Karpas-422 (cell line): ENCODE data around the gene IRF2BP2. TPM values are rescaled to one million over a fixed set of nuclear protein-coding genes. Genes with fewer than 3 reads are reported as not detected.

ENCODE experiments used
- DNase-seq: peaks from one replicate; pipeline ENCODE4 v3.0.0-alpha.2; 2015
- H2AFZ ChIP-seq: fragments of 200-600 bp; sonication (generic); 2 replicates; pipeline ENCODE4 v1.6.1; 2014; ENCODE audit warnings: antibody characterized with exemption, low read length, mixed read lengths
- H3K27ac ChIP-seq: fragments of 200-600 bp; sonication (generic); 2 replicates; pipeline ENCODE4 v1.5.1; 2014; ENCODE audit warnings: mild to moderate bottlenecking, low read length, moderate library complexity
- H3K27me3 ChIP-seq: fragments of 200-600 bp; sonication (generic); 2 replicates; pipeline ENCODE4 v1.6.1; 2014; ENCODE audit warnings: low read length, mixed read lengths
- H3K36me3 ChIP-seq: fragments of 200-600 bp; sonication (generic); 2 replicates; pipeline ENCODE4 v1.6.1; 2014; ENCODE audit warnings: low read length, mixed read lengths; ENCODE audit not compliant: insufficient read depth
- H3K4me1 ChIP-seq: fragments of 200-600 bp; sonication (generic); 2 replicates; pipeline ENCODE4 v1.6.1; 2014; ENCODE audit warnings: mild to moderate bottlenecking, low read length, mixed read lengths
- H3K4me2 ChIP-seq: fragments of 200-600 bp; sonication (generic); 2 replicates; pipeline ENCODE4 v1.6.1; 2014; ENCODE audit warnings: low read length, low read depth, mild to moderate bottlenecking; ENCODE audit not compliant: poor library complexity, severe bottlenecking
- H3K4me3 ChIP-seq: fragments of 200-600 bp; sonication (generic); 2 replicates; pipeline ENCODE4 v1.5.1; 2014; ENCODE audit warnings: mild to moderate bottlenecking, antibody characterized with exemption, low read length, mixed read lengths
- H3K79me2 ChIP-seq: fragments of 200-600 bp; sonication (generic); 2 replicates; pipeline ENCODE4 v1.6.1; 2014; ENCODE audit warnings: mild to moderate bottlenecking, low read length, mixed read lengths
- H3K9ac ChIP-seq: fragments of 200-600 bp; sonication (generic); 2 replicates; pipeline ENCODE4 v1.6.0; 2014; ENCODE audit warnings: low read length
- H3K9me2 ChIP-seq: fragments of 200-600 bp; sonication (generic), shearing (Covaris generic); replicated peaks from 2 replicates; pipeline ENCODE4 v1.6.0; 2014; ENCODE audit warnings: mild to moderate bottlenecking, low read length, moderate library complexity; ENCODE audit not compliant: insufficient read depth
- H3K9me3 ChIP-seq: fragments of 300-700, 200-600 bp; sonication (generic); 2 replicates; pipeline ENCODE4 v1.6.1; 2014; ENCODE audit warnings: low read length, mixed read lengths
- H4K20me1 ChIP-seq: fragments of 200-600 bp; sonication (generic); 2 replicates; pipeline ENCODE4 v1.6.1; 2014; ENCODE audit warnings: mild to moderate bottlenecking, antibody characterized with exemption, low read length, low read depth; ENCODE audit not compliant: insufficient read depth
- total RNA-seq: library from RNA; depleted of rRNA; stranded (reverse); fragments of >200 nt; shearing (Covaris generic); gene quantifications from 2 replicates; pipeline ENCODE4 v1.2.3, GENCODE V29; 2014; ENCODE audit warnings: low replicate concordance

The IRF2BP2 gene
- total RNA-seq, 1 experiment from 2014 or later, result 14.1 TPM

GRCh38 chr1:234608025-234608910 lies 1.7 kb downstream of the IRF2BP2 start:
- peak overlapping the region; percentile 45; the same call in 1 of the 2 replicates for H2AFZ ChIP-seq
- no peaks in the 10 kb centered on the region for H3K9me3 ChIP-seq
- H3K4me1 ChIP-seq, result peaks cover 87% of the 10 kb centered on the region

GRCh38 chr1:234607109-234608024 lies 2.6 kb downstream of the IRF2BP2 start:
- H3K4me2 ChIP-seq, result peak overlapping the region; percentile 61
- peak overlapping the region; percentile 45; the same call in 1 of the 2 replicates for H2AFZ ChIP-seq
- H4K20me1 ChIP-seq, result no peaks in the 10 kb centered on the region
- peaks cover 4% of the 10 kb centered on the region; the same call in 1 of the 2 replicates for H3K79me2 ChIP-seq
- peak overlapping the region; percentile 60 for H3K4me3 ChIP-seq
- H3K27ac ChIP-seq, result 0 out of 2 replicates have a peak overlapping the region, but pooled peaks have one; percentile 16
- DNase-seq, result no peak
- H3K9me2 ChIP-seq, result no peaks in the 10 kb centered on the region
- H3K9me3 ChIP-seq, result no peaks in the 10 kb centered on the region
- H3K9ac ChIP-seq, result peak overlapping the region; percentile 69
- 0 out of 2 replicates have a peak, but pooled peaks cover 5% of the 10 kb centered on the region for H3K36me3 ChIP-seq
- no peaks in the 10 kb centered on the region for H3K27me3 ChIP-seq
- peaks cover 87% of the 10 kb centered on the region for H3K4me1 ChIP-seq

More at GRCh38 chr1:234608025-234608910, 1.7 kb downstream of the IRF2BP2 start:
- H3K27ac ChIP-seq, result peak overlapping the region; percentile 16; the same call in 1 of the 2 replicates
- H3K36me3 ChIP-seq, result 0 out of 2 replicates have a peak, but pooled peaks cover 5% of the 10 kb centered on the region
- no peaks in the 10 kb centered on the region for H3K27me3 ChIP-seq
- no peaks in the 10 kb centered on the region for H3K9me2 ChIP-seq
- peak overlapping the region; percentile 69 for H3K9ac ChIP-seq
- H3K79me2 ChIP-seq, result peaks cover 4% of the 10 kb centered on the region; the same call in 1 of the 2 replicates
- peak overlapping the region; percentile 61 for H3K4me2 ChIP-seq
- no peaks in the 10 kb centered on the region for H4K20me1 ChIP-seq
- DNase-seq, result peak; percentile 71
- H3K4me3 ChIP-seq, result peak overlapping the region; percentile 60

- Histone ChIP-seq H3K36me3 (0 out of 2 replicates have a peak, but pooled peaks cover 5% of the 10 kb centered on the region), H4K20me1 (no peaks in the 10 kb centered on the region), H2AFZ (no peak overlapping the region), H3K9me3 (no peaks in the 10 kb centered on the region), H3K27ac (no peak overlapping the region), H3K79me2 (peaks cover 4% of the 10 kb centered on the region; the same call in 1 of the 2 replicates), H3K4me1 (peaks cover 87% of the 10 kb centered on the region), H3K4me2 (peak overlapping the region; percentile 61), H3K4me3 (peak overlapping the region; percentile 60), H3K27me3 (no peaks in the 10 kb centered on the region), H3K9ac (0 out of 2 replicates have a peak overlapping the region, but pooled peaks have one; percentile 16), H3K9me2 (no peaks in the 10 kb centered on the region)
- DNase-seq, result no peak
These were observed 3.2 kb downstream of the IRF2BP2 start for GRCh38 chr1:234606784-234607108.

DNA sequence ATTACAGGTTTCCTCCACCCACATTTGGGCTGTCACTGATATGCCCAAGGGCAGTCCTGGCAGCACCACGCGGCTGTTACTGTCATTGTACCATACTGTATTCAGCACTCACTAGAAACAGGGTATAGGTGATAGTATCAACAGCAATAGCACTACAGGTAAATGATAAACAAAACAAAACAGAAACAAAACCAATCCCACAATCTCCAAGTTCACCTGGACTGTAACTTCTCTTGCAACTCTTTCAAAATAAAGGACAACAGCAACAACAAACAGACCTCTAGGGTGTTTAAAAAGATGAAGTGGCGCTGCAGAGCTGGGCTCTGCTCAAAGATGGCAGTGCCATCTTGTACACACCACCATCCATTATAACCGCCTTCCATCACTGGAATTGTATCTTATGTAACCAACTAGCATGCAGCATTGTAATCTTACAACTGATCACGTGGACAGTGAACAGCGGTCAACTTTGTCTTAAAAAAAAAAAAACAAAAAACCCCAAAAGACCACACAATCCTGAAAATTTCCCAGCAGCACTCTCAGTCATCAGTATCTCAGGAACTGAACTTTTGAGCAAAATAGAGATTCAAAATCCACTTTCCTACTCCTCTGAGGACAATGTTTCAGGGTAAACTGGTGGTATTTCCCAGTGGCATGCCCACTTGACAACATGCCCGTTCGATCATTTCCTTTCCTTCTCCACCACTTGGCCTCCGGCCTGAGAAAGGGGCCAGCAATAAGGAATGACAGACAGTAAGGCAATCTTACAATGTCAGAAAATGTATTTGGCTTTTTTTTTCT lies 3.8 kb downstream of the IRF2BP2 start:
- 0 out of 2 replicates have a peak, but pooled peaks cover 5% of the 10 kb centered on the region for H3K36me3 ChIP-seq
- no peaks in the 10 kb centered on the region for H3K27me3 ChIP-seq
- peaks cover 87% of the 10 kb centered on the region for H3K4me1 ChIP-seq
- H2AFZ ChIP-seq, result no peak overlapping the region
- no peaks in the 10 kb centered on the region for H4K20me1 ChIP-seq
- 0 out of 2 replicates have a peak overlapping the region, but pooled peaks have one; percentile 16 for H3K9ac ChIP-seq
- peak overlapping the region; percentile 60; the same call in 1 of the 2 replicates for H3K4me3 ChIP-seq
- no peaks in the 10 kb centered on the region for H3K9me3 ChIP-seq
- no peak for DNase-seq
- H3K79me2 ChIP-seq, result peaks cover 4% of the 10 kb centered on the region; the same call in 1 of the 2 replicates
- peak overlapping the region; percentile 61 for H3K4me2 ChIP-seq
- no peaks in the 10 kb centered on the region for H3K9me2 ChIP-seq
- no peak overlapping the region for H3K27ac ChIP-seq

DNA sequence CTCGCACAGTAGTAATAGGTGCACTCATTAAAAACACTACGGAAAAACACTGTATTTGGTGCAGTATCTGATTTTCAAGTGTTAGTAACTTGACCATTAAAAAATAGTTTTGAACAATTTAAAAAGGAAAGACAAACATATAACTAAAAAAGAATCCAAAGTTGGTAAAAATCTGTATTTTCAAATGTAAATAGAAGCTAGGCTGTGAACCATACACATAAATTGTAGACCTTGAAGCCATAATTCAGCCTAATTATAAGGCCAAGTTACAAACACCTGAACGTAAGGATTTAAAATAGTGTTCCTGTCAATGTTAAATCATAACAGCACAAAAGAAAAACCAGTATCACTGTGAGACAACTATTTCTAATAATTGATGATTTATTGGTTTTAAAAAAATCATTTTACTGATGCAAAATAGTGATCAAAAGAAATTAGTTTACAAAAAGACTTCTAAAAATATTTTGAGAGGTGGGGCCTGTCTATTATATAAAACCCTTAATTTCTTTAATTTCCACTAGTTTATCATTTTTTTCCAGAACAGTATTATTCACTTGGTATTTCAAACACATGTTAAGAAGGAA lies 4.5 kb downstream of the IRF2BP2 start:
- Histone ChIP-seq H3K9me3 (no peaks in the 10 kb centered on the region), H3K4me2 (peak overlapping the region; percentile 61), H2AFZ (no peak overlapping the region), H3K36me3 (0 out of 2 replicates have a peak, but pooled peaks cover 5% of the 10 kb centered on the region), H3K4me3 (peak overlapping the region; percentile 60; the same call in 1 of the 2 replicates), H3K27me3 (no peaks in the 10 kb centered on the region), H3K9ac (no peak overlapping the region), H3K9me2 (no peaks in the 10 kb centered on the region), H3K27ac (no peak overlapping the region), H4K20me1 (no peaks in the 10 kb centered on the region), H3K79me2 (peaks cover 4% of the 10 kb centered on the region; the same call in 1 of the 2 replicates), H3K4me1 (peaks cover 87% of the 10 kb centered on the region)
- no peak for DNase-seq

GRCh38 chr1:234604495-234605398 lies 5.2 kb downstream of the IRF2BP2 start:
- Histone ChIP-seq H3K9me2 (no peaks in the 10 kb centered on the region), H3K27ac (no peak overlapping the region), H4K20me1 (no peaks in the 10 kb centered on the region), H3K36me3 (0 out of 2 replicates have a peak, but pooled peaks cover 5% of the 10 kb centered on the region), H3K4me1 (peaks cover 90% of the 10 kb centered on the region), H3K9me3 (no peaks in the 10 kb centered on the region), H2AFZ (no peak overlapping the region), H3K27me3 (no peaks in the 10 kb centered on the region), H3K4me2 (peak overlapping the region; percentile 61), H3K4me3 (peak overlapping the region; percentile 60; the same call in 1 of the 2 replicates), H3K79me2 (peaks cover 4% of the 10 kb centered on the region; the same call in 1 of the 2 replicates), H3K9ac (peak overlapping the region; percentile 26)
- DNase-seq, result no peak
